NK-92 (cell line): ENCODE measurements around the gene MSI2.

Source experiments
- DNase-seq: peaks from one replicate; lab custom pipeline; 2025; ENCODE audit not compliant: unreplicated experiment; lab: John Stamatoyannopoulos, UW

Gene MSI2

DNA sequence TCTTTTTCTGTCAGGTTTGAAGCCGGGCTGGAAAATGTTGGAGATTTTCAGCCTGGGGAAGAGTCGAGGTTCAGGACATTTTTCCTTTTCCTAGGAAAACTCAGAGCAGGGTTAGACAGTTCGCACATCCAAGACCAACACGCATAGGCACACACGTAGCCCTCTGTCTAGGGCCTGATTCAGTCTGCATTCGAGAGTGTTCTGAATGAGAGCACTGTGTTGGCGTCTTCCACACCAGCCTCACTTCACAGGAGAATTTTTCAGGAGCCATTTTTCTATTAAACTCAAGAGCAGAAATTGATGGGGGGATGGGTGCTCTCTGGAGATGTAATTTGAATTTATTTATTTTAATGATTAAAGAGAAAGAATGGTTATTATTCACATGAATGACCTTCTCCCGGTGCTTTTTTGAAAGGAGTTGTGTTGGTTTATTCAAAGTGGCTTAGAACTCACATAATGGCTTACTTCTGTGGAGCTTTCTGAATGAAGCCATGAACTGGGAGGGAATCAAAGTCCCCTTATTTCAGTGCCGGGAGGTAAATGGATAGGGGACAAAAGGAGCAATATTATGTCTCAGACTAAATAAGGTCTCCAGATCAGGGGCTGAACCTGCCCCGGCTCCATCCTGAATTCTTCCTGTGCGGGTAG lies 294.5 kb downstream of the MSI2 start:
- DNase-seq: no peak

DNA sequence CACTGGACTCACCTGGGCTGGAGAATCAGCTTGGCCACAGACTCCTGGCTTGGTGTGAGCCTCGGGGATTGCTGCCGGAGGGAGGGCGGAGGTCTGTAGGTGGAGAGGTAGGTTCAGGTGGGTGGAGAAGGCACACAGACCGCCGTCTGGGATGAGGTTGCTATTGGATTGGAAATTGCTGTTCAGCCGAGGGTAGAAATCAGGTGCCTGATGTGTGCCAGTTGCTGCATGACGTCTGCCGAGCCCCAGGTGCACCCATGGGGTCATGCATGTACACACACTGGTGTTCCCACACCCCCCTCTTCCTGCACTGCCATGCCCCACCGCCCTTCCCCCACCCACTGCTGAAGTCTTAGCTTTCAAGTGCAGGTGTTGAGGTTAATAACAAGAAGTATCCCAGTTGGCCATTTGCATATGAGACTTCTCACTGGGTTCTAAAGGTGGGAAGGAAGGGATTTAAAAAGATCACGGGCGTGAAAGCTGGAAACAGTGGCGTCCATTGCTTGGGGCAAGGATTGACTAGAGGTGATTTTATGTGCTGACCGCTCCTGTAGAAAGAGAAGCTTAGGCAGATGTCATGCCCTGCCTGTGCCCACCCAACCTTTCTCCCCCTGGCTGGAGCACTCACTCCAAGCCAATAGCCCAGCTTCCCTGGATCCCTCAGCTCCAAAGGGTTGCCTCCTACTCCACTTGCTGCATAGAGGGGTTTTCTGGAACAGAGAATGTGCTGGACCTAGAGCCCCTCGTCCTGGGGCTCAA lies 295.2 kb downstream of the MSI2 start:
- no peak for DNase-seq

DNA sequence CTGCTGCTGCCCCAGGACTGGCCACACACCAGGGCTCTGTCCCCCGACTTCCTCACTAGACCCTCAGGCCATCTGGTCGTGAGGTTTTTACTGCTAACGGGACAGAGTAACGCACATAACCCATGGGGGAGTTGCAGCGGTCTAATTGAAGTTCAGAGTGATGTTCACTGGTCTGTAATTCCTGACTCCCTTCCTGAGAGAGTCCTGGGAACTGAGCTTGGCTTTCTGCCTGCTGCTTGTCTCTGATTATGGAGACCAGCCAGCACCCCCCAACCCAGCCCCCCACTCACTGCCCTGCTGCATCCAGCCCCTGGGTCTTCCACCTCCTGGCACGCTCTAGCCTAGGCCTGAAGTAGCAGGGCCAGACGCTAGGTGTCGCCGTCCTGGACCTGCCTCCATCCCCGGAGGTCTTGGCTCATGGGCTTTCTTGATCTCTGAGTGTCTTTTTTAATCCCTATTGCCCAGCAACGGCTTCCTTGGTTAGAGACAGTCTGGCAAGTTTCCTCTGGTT lies 295.8 kb downstream of the MSI2 start:
- DNase-seq: no peak

DNA sequence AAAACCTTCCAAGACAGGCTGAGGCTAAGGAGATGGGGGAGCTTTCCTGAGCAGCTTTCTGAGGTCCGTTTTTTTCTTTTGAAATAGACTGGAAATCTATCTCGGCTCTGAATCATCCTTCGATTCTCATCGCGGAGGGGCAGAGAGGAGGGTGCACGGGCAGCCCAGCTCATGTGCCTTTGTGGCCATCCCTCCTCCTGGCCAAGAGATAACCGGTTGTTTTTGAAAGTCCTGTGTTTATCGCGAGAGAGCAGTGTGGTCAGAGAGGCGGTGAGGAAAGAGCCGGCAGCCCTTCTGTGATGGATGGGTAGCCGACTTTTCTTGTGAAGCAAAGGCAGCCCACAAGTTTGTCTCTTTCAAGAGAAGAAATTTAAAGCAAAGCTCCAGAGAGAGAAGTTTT lies 297.2 kb downstream of the MSI2 start:
- DNase-seq: no peak

DNA sequence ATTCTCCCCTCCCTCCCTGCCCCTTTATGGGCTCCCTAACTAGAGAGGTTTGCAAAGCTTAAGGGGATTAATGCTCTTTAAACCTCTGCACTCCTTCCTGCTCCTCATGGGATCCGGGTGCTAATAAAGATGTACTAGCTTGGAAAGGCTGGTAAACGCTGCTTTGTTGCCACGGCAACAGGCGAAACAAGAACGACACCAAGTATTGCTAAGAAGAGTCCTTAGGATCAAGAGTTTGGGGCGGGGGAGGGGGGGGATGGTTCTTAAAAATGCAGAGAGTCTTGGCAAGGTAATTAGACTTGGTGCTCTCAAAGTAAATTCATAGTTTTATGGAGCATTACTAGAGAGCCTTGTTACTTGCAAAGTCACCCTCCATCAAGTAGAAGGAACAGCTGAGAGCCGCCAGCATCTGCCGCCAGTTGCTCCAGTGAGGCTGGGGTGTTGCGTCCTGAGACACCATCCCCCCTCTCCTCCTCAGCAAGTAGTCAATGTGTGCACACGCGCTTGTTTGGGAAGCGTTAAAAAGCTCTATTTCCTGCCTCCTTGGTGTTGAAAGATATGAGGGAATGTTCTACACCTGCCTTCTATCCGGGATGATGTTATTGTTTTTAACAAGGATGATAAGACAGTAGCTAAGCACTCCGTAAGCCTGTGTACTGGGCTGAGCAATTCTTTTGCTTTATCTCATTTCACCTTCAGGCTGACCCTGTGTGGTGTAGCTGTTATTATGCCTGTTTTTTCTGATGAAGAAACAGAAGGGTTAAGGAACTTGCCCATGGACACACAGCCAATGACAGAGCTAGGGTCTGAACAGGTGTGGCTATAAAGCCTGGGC lies 297.9 kb downstream of the MSI2 start:
- DNase-seq: no peak

DNA sequence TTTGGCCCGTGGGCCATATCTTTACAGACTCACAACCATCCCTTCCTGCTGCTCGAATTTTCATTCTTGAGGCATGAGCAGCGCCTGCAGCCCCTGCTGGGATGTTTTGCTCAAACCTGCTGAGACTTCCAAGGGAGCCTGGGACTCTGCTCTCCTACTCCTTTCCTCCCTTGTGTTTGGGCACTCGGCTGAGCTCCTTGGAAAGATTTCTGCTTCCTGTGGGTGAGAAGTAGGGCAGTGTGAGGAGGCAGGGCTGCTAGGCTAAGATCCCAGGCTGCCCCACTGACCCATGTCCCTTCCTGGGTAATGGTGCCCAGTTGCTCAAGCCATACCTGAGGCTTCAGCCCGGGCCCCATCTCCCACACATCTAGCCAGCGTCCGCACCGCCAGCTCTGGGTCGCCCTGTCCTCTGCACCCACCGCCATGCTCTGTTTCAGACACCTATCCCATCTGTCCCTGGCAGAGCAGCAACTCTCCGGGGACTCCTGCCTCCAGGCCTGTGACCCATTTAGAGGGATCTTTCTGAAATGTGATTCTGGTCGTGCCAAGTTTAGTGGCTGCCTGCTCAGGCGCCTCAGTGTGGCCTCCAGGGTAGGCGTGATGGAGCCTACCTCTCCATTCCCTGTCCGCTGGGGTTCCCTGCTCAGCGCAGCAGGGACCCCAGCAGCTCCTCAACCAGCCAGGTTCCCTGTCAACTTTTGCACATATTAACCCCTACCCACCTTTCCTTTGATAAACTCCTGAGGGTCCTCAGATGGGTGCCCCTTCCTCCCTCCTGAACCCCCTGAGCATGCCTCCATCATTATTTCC lies 298.7 kb downstream of the MSI2 start:
- no peak for DNase-seq

DNA sequence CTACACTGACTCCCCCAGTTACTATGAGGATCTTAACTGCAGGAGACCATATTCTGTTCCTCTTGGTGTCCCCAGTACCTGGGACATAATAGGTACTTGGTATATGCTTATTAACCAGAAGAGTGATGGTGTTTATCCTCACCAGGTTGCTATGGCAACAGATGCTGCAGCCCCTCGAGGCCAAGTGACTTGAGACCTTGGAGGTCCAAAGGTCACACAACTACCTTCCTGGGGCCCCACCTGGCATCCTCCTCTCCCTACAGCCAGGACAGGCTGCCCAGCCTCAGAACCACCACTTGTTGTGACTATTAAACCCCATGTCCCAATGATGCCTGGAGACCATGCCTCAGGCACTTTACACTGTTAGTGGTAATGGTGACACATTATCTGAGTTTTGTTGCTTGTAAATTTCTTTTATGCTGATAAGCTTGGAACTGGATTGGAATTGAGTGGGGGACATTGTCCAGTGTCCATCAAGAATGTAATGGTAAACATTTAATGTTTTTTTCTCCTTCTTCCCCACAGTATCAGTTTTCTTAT lies 299.4 kb downstream of the MSI2 start:
- no peak for DNase-seq

DNA sequence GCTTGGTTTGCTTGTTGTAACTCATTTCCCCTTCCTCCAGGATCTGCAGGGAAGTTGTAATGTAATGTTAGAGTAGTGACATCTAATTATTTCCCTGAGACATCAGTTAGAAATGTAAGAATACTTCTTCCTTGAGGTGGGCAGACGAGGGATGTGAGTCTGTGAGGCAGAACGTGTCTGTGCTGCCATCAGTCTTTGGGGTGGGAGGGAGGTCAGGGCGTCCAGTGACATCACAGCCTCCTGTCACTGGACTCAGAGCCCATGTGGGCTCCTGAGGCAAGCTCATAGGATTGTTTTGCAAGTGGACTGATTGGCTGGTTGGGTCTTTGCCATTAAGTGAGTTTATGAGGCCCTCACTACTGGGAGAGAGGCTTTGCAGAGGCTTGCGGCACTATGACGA lies 300.0 kb downstream of the MSI2 start:
- no peak for DNase-seq

DNA sequence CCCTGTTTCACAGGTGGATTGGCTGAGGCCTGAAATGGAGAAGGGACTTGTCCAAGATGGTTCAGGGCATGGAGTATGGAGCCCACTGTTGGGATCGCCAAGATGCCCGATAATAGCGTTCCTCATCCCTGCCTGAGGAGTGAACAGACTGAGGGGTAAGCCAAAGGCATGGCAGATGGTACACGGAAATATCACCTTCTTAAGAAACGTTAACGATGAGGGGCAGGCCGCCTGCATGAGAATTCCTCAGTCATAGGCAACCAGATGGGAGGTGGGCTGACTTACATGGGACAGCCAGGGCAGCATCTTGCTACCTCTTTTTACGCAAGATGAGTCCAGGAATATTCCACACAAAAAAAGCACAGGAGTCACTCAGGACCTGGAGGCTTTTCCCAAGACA lies 300.7 kb downstream of the MSI2 start:
- DNase-seq: no peak

DNA sequence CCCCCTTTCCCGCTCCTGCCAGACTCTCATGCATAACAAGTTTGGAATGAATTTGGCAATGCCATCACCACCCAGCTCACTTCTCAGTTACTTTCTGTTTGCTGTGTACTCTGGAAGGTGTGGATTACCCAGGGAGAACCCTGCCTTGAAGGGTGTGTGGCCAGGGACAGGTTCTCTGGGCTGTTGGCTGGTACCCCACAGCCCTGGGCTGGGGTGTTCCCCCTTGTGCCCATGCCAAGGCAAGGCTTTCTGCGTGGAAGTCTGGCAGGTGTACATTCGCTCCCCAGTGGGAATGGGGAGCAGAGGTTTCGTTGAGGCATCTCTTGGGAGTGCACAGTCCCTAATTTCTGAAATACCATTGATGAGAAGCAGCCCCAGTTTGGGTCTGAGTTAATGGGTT lies 301.1 kb downstream of the MSI2 start:
- DNase-seq: no peak

DNA sequence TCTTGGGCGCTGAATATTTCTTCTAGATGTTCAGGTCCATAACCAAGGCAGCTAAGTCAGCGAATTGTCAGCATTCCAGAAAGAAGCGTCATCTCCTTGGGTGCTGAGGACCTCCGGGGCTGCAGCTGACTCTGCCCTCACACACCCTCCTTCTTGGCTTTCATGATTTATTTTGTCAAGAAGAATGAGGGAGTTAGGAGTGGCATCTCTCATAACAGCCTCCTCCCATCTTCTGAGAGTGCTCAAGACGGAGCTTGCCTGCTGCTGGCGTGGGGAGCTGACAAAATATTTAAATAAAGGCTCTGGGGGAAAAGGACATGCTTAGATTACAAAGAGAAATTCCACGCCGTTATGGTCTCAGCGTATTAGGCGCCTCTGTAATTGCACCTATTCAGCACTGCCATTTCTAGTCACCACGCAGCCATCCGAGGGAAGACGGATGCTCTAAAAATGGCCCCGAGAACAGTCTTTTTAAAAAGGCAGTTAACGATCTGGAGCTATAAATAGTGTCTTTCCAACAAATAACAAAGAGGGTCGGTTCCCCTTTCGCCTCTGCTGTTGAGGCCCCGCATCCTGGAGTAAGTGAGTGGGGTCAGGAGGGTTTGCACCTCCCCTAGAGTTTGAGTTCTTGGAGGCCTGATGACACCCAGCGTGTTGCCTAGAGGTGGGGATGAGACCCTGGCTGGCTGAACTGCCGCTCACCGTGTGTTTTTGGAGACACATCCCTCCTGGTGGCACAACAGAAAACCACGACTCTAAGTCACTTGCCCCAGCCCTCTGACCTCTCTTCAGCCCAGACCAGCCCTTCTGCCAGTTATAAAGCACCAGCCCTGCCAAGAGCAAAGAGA lies 301.7 kb downstream of the MSI2 start:
- no peak for DNase-seq

DNA sequence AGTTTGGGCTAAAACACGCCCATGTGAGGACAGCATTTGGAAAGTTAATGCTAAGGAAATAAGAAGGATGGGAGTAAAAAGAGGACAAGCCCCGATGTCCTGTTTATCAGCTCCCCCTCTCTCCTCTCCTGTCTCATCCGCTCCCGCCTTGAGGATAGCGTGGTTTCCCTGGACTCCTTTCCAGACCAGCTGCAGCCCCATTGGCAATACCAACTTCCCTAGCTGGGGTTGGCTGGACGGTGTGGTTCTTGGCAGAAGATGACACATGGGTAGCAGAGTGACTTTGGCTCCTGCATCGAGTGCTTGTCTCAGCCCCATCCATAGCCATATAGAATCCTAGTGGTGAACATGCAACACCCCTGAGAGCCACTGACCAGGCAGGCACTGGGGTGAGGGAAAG lies 302.9 kb downstream of the MSI2 start:
- no peak for DNase-seq

DNA sequence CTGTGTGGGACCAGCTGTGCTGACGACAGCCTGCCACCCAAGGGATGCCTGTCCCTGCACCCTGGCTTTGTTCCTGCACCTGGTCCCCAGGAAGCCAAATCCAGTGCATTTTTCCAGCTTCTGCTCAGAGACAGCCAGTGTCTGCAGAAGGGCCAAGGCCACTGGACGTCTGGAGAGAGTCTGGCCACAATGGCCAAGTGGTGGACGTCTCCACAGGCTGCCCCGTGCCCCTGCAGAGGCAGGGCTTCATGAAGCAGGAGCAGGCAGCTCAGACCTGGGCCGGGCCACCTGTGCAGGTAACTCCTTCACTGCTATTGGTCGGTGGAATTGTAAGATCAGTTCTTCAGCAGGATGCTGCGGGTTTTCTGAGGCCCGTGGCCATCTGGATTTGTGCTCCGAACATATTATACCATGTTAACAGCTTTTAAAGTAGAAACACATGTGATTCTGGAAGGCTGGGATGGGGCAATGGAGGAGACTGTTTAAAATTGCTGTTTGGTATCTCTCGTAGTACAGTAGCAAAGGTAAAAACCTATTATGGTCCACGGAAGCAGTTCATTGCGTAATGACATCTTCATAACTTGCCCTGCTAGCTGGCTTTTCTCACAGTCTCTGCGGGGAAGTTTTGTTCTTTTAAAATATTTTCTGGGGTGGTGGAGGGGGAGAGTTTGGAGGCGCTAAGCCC lies 303.5 kb downstream of the MSI2 start:
- DNase-seq: no peak

DNA sequence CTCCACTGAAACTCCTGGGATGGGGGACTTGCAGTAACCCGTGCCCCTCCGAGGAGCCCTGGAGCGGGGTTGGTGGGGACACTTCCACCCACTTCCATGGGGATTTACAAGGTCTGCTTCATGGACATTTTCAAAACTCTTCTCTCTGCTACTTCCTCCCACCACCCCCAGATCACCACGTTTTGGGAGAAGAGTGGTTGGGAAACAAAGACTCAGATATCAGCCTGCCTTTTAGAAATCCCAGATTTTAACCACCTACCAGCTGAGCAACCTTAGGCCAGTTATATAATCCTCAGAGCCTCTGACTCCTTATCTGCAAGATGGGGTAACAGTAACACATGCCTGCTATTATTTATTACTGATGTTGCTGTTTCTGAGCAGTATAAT lies 304.0 kb downstream of the MSI2 start:
- DNase-seq: no peak

DNA sequence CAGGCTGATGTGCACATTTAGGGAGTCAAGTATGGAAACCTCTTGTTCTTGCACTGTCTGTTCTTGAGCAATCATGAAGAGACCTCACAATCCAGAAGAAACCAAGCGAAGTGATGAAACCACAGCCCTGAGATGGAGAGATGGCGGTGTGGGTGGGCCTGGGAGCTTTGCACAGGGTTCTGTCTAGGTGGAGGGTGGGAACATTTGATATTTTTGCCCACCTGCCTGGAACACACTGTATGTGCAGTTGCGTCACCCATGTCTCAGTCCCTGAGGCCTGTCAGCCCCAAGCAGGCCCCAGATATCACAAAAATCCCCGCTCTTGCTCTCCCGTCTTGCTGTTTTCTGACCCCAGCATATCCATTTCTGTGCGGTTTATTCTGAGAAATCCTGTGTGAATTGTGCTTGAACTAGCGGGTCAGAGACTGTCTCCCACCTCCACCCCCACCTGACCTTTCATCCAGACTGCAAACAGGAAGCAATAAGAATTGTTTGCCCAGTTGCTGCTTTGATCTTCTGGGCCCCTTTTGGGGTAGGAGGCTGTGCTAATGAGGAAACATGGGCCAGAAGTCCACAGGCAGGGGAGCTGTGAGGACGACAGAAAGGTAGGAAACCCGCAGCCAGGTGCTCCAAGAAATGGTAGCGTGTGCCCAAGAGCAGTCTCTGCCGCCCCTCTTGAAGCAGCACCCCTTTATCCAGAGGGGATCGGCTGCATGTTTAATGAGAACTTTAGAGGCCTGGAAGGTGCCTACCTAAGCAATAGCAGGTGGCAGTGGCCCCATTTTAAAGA lies 304.9 kb downstream of the MSI2 start:
- no peak for DNase-seq

DNA sequence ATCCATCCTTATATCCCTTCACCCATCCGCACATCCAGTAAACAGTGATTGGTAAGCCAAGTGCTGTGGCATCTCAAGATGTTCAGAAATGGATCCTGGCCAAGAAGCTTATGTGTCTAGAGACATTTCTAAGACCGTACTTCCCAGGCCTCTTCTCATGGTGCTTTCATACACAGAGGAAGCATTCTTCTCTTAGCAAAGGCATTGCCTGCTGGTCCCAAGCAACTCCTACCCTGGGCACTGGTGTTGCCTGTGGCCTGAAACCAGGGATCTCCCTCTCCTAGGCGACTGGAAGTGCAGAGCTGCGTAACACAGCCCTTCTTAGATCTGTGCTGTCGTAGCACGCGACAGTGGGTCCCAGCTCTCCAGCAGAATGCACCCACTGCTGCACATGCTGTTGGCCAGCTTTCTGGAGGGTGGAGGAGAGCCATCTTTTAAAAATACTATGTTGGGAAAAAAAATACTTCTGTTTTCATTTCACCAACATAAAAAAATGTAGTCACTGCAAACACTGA lies 305.9 kb downstream of the MSI2 start:
- DNase-seq: no peak

DNA sequence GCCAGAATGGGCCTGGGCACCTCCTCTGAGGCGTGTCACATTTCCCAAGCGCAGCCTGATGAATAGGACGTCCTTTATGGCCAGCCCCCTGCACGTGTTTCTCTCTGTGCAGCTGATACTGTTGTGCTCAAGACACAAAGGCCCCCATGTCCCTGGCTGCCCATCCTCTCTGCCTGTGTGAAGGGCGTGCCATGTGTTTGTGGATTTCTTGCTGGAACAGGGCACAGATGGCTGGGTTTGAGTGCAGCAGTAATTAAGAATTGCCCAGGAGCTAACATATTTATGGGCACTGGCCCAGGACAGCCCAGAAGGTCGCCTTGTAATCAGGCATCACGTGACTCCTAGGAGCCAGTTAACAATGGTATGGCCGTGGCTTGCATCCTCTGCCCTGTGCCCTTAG lies 307.6 kb downstream of the MSI2 start:
- no peak for DNase-seq

DNA sequence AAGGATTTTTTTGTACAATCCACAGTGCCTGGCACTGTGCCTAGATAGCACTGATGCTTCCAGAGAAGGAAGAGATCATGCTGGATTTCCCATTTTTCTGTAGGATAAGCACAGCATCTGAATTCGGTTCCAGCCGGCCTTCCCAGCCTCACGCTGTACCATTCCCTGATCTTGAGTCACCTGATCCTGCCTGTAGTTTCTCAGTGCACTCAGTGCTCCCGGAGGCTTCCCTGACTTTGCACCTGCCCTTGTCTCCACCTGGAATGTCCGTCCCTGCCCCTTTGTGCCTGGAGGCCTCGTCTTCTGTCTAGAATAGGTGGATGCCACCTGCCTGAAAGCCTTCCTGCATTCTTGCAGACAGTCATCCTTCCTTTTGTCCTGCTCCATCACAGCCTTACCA lies 308.9 kb downstream of the MSI2 start:
- no peak for DNase-seq
